PC-3 (cell line): ENCODE measurements around the gene FLRT1. TPM values are rescaled to one million over a fixed set of nuclear protein-coding genes. Genes with fewer than 3 reads are reported as not detected.

Source experiments
- ATAC-seq: fragments of 200-7000 bp; cut with Tn5 transposase; 2 replicates; pipeline ENCODE4 v1.9.1; 2020; ENCODE audit warnings: mild to moderate bottlenecking, moderate library complexity
- BruUV-seq: library from RNA; stranded (reverse); fragments of 400-500 nt; replicated peaks from 2 replicates; lab custom pipeline; 2021; lab: Mats Ljungman, UMichigan
- CTCF ChIA-PET: fragments of 300-600 bp; sonication (Branson Sonifier 250); formaldehyde crosslinking; loops from one replicate; lab custom pipeline; 2022; ENCODE audit warnings: antibody characterized with exemption; lab: Charles Lee
- POLR2A ChIA-PET: fragments of 300-600 bp; sonication (Branson Sonifier 250); formaldehyde crosslinking; loops from one replicate; lab custom pipeline; 2022; ENCODE audit warnings: antibody characterized with exemption; ENCODE audit not compliant: unreplicated experiment; lab: Charles Lee
- DNase-seq: peaks from one replicate; pipeline ENCODE4 v3.0.0-alpha.2; 2015
- H2AFZ ChIP-seq: fragments of 300-600 bp; sonication (generic); 2 replicates; pipeline ENCODE4 v1.6.0; 2016; ENCODE audit warnings: antibody characterized with exemption, low read length
- H3F3A ChIP-seq: fragments of 300-600 bp; sonication (generic); one replicate; pipeline ENCODE4 v1.6.0; 2017; ENCODE audit warnings: antibody characterized with exemption, low read length, control low read depth, mild to moderate bottlenecking; ENCODE audit not compliant: unreplicated experiment
- H3K27ac ChIP-seq: fragments of 300-600 bp; sonication (generic); 2 replicates; pipeline ENCODE4 v1.5.1; 2016; ENCODE audit warnings: mild to moderate bottlenecking, low read length
- H3K27me3 ChIP-seq: fragments of 300-600 bp; sonication (generic); 2 replicates; pipeline ENCODE4 v1.6.1; 2016; ENCODE audit warnings: low read length, mixed read lengths
- H3K36me3 ChIP-seq: fragments of 300-600 bp; sonication (generic); 2 replicates; pipeline ENCODE4 v1.6.1; 2016; ENCODE audit warnings: low read depth, mixed run types, low read length, mixed read lengths
- H3K4me1 ChIP-seq: fragments of 300-600 bp; sonication (generic); 2 replicates; pipeline ENCODE4 v1.5.1; 2016; ENCODE audit warnings: low read length; ENCODE audit not compliant: insufficient read depth
- H3K4me2 ChIP-seq: fragments of 300-600 bp; sonication (generic); 2 replicates; pipeline ENCODE4 v1.6.0; 2016; ENCODE audit warnings: low read length
- H3K4me3 ChIP-seq: fragments of 300-600 bp; sonication (generic); 2 replicates; pipeline ENCODE4 v1.5.1; 2016; ENCODE audit warnings: mild to moderate bottlenecking, low read length, mixed read lengths
- H3K79me2 ChIP-seq: fragments of 300-600 bp; sonication (generic); 2 replicates; pipeline ENCODE4 v1.6.1; 2017; ENCODE audit warnings: low read length, mixed read lengths
- H3K9ac ChIP-seq: fragments of 300-600 bp; sonication (generic); 2 replicates; pipeline ENCODE4 v1.6.0; 2016; ENCODE audit warnings: mild to moderate bottlenecking, low read length
- H3K9me2 ChIP-seq: fragments of 300-600 bp; sonication (generic); replicated peaks from 2 replicates; pipeline ENCODE4 v1.6.1; 2016; ENCODE audit warnings: mixed run types, low read length, mixed read lengths
- H3K9me3 ChIP-seq: fragments of 300-600 bp; sonication (generic); 2 replicates; pipeline ENCODE4 v1.6.1; 2016; ENCODE audit warnings: low read length, mixed read lengths
- H4K20me1 ChIP-seq: fragments of 300-600 bp; sonication (generic); 2 replicates; pipeline ENCODE4 v1.6.1; 2016; ENCODE audit warnings: low read length, mixed read lengths
- CTCF ChIP-seq: fragments of 300-600 bp; sonication (generic); conservative IDR thresholded peaks from 2 replicates; pipeline ENCODE4 v1.5.1; 2017; ENCODE audit warnings: antibody characterized with exemption, low read depth, mild to moderate bottlenecking, low read length
- EZH2 ChIP-seq: fragments of 300-600 bp; sonication (generic); IDR thresholded peaks from one replicate; pipeline ENCODE4 v1.6.1; 2017; ENCODE audit warnings: antibody characterized with exemption, mild to moderate bottlenecking, low read length; ENCODE audit not compliant: unreplicated experiment
- EZH2phosphoT487 ChIP-seq: fragments of 300-600 bp; sonication (generic); IDR thresholded peaks from 2 replicates; pipeline ENCODE4 v1.6.1; 2018; ENCODE audit warnings: mild to moderate bottlenecking, antibody characterized with exemption, low read length, borderline replicate concordance
- intact Hi-C: fragments of 100-400 bp; cut with micrococcal nuclease; formaldehyde crosslinking; loops from 2 replicates; pipeline ENCODE4 v1.9.0; 2023
- total RNA-seq: library from RNA; depleted of rRNA; stranded (reverse); fragments of >200 nt; gene quantifications from 2 replicates; pipeline ENCODE4 v1.2.3, GENCODE V29; 2014

The FLRT1 gene
- total RNA-seq, 1 experiment from 2014 or later: not detected

- CTCF ChIA-PET: no interaction called here
- H3K9me3 ChIP-seq: no peaks in the 10 kb centered on the region
- no peaks in the 10 kb centered on the region for H3K36me3 ChIP-seq
- no peak overlapping the region for H3K4me3 ChIP-seq
- no peak overlapping the region for H3K9ac ChIP-seq
- intact Hi-C loops: no loop called here
- no peaks in the 10 kb centered on the region for H3K4me1 ChIP-seq
- TF ChIP-seq CTCF: no peak
- no peak for TF ChIP-seq EZH2phosphoT487
- no peak for TF ChIP-seq EZH2
- H3K9me2 ChIP-seq: no peaks in the 10 kb centered on the region
- no peaks in the 10 kb centered on the region for H3K79me2 ChIP-seq
- no peak for DNase-seq
- no peak overlapping the region for H3K27ac ChIP-seq
- BruUV-seq: no TSS peak
- H4K20me1 ChIP-seq: no peaks in the 10 kb centered on the region
- no peak for ATAC-seq
- POLR2A ChIA-PET: interaction anchor here (0.6 kb wide), 1 partner anchor 8 kb away, joined by 5 read pairs; no protein-coding TSS in a partner anchor
- no peaks in the 10 kb centered on the region for H3K27me3 ChIP-seq
- no peaks in the 10 kb centered on the region for H3F3A ChIP-seq
- H3K4me2 ChIP-seq: no peak overlapping the region
- H2AFZ ChIP-seq: no peak overlapping the region
Measured at GRCh38 chr11:64062185-64063039, 26.7 kb downstream of the FLRT1 start.

DNA sequence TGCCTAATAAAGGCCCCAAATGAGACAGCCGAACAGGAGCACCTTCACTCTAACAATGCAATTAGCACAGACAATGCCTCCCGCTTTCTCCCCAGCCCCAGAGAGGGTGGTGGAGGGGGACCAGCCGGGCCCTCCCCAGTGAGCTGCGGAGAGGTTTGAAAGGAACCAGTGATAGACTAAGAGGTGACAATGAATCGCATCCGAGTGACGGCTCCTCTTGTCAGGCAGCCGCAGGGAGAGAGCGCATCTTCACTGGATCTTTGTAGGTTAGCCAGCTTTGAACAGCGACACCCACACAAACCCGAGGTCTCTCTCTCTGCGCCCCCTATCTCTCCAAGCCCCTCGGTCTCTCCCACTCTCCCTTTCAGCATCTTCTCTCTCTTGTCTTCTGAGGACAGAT lies 28.0 kb downstream of the FLRT1 start:
- Histone ChIP-seq H3K79me2 (no peaks in the 10 kb centered on the region), H3K4me3 (no peak overlapping the region), H3K9me2 (no peaks in the 10 kb centered on the region), H3K4me2 (no peak overlapping the region), H3K36me3 (no peaks in the 10 kb centered on the region), H4K20me1 (no peaks in the 10 kb centered on the region), H3K4me1 (no peaks in the 10 kb centered on the region), H3K9me3 (no peaks in the 10 kb centered on the region), H2AFZ (no peak overlapping the region), H3K9ac (no peak overlapping the region), H3F3A (no peaks in the 10 kb centered on the region), H3K27me3 (no peaks in the 10 kb centered on the region), H3K27ac (no peak overlapping the region)
- no peak for TF ChIP-seq CTCF
- no peak for TF ChIP-seq EZH2phosphoT487
- TF ChIP-seq EZH2: no peak
- DNase-seq (no peak), ATAC-seq (no peak)
- BruUV-seq: no TSS peak
- intact Hi-C loops: no loop called here
- ChIA-PET POLR2A (no interaction called here), CTCF (no interaction called here)
